Effector CD4-positive, alpha-beta T cell (primary cell): Measurements from ENCODE around the gene PPFIA4.
"Not testable (repeated sequence)": the region's sequence is repeated elsewhere in the genome, so short reads cannot be mapped to it uniquely, and the experiment has no call there.

ENCODE experiments used
- DNase-seq: peaks from one replicate; pipeline ENCODE4 v3.0.0-alpha.2; 2020

Gene PPFIA4

DNA sequence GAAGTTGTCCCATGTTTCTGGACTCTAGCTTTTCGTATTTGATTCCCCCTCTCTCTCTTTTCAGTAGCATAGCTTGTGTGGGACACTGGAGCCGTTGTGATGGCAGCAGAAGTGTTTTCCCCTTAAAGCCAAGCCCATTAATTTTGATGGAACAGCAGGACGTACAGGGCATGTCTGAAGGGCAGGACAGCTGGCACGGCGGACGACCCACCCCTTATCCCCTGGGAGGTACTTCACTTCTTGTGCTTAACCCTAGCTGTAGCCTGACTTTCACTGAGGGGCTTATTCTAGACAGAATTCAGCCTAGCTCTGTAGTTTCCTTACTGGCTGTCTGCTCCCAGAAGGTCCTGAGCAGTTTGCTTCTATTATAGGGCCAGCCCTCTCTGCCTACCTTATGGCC lies 8.6 kb upstream of the PPFIA4 start:
- no peak for DNase-seq

DNA sequence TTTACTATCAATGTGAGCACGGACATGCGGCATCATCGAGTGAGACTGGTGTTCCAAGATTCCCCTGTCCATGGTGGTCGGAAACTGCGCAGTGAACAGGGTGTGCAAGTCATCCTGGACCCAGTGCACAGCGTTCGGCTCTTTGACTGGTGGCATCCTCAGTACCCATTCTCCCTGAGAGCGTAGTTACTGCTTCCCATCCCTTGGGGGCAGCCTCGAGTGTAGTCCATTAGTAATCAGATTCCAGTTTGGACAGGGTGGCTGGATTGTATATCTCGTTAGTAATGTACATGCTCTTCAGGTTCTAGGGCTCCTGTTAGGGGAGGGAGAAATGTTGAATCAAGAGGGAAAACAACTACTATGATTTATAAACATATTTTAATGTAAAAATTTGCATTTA lies 3.4 kb upstream of the PPFIA4 start:
- not testable (repeated sequence) for DNase-seq

DNA sequence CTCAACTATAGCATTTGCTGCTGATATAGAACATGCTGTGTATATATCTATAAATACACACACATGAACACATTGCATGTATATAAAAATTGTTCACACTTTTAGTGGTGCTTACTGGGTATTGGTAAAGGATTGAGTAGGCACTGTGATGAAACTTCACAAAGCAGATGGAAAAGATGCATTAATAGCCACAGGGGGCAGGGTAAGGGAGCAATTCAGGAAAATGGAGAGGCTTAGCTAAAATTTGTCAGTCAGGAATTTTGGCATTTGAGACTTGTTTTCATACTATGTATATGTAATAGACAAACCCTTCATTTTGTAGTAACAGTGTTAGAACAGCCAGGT lies 633 bp upstream of the PPFIA4 start:
- DNase-seq, result no peak

DNA sequence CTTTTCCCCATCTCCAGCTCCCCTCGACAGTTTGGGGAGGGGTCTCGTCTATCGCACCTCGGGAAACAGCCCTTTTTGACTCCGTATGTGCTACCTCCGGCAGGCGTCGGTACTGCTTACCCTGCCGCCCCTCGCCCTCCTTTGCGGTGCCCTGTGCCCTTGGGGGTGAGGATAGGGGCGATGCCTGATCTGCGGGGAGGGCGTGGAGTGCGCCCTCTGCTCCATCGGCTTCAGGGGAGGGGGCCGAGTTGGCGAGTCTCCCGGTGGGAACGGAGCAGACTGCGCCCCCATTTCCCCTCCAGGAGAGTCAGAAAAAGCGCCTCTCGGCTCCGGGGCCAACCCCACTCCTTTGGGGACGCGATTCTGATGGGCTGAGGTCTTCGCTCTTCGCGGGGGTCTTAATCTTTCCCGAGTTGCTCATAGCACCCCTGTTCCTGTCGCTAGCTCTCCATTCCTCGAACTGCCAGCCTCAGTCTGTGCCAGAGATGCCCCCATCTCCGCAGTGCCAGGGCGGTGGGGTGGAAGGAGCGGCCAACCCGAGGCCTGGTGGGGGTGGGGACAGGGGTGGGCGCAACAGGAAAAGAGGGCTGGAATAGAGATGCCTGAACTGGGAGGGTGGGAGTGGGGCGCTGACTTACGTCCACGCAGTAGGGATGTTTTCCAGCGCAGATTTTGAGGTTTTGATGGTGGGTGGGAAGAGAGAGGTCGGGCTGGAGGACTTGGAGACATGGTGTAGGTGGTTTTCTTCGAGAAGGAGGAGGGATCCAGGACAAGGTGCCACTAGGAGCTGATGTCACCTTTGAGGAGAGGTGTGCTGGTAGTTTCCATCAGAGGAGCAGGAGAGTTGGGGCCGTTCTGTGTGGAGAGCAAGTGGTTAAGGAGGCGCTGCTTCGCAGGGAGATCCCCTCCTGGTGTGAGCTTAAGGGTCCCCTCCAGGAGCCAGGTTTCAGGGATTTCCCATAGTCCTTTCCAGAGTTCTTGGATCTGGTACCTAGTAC lies 674 bp downstream of the PPFIA4 start:
- no peak for DNase-seq

DNA sequence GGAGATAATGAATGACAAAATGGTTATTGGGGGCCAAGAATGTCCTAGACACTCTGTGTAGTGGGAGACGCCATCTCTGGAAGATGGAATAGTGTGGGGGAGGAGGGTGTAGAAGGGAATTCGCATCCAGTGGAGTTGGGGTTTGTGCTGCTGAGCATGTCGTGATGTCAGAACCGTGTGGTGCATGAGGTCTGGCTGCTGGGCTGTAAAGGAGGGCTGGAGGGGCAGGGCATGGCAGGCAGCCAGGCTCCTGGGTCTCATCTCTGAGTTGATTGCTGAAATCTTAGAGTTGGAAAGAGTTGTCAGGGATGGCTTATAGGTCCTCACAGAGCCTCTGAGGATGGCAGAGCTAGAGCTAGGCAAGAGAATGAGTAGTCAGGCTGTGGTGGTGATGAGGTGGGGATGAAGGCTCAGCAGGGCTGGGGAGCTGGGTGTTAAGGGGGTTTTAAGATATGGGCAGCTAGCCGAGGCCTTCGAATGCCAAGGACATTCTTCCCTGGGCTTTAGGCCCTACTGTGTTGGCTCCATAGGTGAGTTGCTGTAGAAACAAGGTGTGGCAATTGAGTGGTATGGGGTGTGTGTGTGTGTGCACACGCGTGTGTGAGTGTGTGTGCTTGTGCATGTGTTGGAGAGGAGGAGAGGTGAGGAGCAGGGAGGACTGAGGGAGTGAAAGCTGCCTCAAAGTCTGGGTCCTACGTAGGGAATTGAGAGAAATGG lies 1.9 kb downstream of the PPFIA4 start:
- DNase-seq, result no peak

DNA sequence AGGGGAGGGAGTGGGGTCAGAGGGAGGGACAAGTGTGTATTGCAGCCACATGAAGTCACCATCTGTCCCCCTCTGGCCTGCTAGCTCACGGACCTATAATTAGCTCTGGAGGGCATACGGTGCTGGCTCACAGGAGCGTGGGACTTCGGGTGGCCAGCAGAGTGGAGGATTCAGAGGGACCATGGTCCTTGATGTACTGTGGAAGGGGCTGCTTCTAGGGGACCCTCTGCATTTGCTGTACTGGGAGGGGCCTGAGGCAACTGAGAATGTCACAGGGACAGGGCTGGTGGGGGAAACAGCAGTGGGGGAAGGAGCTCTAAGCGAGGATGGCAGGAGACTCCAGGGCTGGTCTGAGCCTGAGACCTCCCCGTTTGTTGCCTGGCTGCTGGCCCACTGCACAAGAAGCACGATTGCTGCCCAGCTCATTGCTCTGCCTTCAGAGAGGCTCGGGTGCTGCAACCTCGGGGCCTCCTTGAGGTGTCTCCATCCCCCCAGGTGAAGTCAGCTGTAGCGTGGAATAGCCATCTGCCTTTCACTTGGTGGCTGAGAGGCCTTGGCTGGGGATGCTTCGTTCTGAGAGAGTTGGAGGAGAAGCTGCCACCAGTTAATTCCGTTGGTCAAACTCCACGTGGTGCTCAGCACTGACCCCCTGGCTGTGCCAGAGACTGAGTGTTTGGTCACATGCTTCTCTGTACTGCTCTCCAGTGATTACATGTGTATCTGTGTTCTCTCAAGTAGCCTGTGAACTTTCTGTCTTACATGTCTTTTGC lies 2.7 kb downstream of the PPFIA4 start:
- DNase-seq, result no peak

DNA sequence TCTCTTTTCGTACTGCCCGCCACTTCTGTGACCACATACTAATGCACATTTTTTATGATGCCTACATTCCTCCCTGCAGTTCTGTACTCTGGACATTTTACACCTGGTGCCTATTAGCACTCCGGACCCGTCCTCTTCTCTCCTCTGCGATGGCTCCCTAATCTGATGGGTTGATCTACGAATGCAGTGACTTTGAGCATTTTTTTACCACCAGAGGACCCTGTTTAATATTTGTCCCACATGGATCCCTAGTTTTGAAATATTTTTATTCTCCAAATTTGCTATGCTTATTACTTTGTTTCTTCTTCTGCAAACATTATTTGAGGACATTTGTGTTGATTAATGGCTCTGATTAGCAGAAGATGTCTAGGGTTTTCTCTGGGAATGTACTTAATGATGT lies 5.2 kb downstream of the PPFIA4 start:
- no peak for DNase-seq

DNA sequence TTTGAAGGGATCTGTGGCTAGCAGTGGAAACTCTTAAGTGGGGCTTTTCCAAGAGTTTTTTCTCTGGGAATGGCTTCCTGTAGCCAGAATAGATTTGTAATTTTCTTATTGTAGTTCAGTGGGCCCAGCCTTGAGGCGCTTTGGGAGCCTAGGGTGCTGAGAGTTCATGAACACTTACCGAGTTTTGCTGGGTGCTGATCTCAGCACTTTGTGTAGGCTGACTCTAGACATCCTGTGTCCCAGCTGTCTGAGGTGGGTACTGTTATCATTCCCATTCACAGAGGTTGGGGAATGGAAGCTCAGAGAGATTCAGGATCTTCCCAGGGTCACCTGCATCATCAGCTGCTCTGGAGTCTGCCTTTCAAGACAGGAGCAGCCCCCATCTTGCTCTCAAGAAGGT lies 7.0 kb downstream of the PPFIA4 start:
- no peak for DNase-seq

DNA sequence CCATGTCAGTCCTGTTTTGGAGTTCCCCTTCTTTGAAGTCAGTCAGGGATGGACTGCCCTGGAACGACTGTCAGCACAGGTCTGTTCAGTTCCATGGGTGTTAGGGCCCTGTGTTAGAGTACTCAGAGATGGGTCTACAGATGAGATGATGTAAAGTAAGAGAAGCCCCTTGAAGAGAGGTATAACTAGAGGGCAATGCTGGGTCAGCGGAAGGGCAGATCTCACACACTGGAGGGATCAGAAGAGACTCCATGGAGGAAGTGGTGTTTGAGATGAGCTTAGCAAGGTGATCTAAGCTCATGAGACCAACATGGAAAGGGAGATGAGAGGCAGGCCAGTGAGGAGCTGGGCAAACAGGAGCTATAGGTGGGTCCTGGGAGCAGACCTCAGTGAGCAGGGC lies 7.6 kb downstream of the PPFIA4 start:
- no peak for DNase-seq

DNA sequence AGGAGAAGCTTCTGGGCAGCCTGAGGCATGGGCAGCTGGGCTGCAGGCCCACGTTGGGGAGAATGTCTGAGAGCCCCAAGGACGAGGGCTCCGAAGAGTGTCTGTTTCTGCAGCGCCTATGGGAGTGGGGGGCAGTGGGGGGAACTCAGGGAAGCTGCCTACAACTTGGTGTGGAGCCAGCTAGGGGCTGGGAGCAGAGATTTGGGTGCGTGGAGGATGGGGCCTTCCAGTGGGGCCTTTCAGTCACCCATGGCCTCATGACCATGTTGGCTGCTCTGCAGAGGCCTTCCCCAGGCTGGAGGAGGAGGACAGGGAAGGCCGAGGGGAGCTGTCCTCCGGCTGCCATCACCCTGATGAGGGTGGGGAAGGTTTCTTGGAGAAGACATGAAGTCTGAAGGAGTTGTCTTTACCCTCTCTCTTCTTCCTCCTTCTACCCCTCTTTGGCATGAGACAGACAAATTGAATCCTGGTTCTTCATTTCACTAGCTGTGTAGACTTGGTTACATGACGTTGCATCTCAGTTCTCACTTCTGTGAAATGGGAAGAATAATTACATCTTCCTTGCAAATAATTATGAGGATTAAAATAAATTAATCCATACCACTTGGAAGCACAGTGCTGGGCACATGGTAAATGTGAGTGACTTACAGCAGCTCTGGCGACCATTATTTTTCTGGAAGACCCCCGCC lies 8.3 kb downstream of the PPFIA4 start:
- DNase-seq, result no peak

DNA sequence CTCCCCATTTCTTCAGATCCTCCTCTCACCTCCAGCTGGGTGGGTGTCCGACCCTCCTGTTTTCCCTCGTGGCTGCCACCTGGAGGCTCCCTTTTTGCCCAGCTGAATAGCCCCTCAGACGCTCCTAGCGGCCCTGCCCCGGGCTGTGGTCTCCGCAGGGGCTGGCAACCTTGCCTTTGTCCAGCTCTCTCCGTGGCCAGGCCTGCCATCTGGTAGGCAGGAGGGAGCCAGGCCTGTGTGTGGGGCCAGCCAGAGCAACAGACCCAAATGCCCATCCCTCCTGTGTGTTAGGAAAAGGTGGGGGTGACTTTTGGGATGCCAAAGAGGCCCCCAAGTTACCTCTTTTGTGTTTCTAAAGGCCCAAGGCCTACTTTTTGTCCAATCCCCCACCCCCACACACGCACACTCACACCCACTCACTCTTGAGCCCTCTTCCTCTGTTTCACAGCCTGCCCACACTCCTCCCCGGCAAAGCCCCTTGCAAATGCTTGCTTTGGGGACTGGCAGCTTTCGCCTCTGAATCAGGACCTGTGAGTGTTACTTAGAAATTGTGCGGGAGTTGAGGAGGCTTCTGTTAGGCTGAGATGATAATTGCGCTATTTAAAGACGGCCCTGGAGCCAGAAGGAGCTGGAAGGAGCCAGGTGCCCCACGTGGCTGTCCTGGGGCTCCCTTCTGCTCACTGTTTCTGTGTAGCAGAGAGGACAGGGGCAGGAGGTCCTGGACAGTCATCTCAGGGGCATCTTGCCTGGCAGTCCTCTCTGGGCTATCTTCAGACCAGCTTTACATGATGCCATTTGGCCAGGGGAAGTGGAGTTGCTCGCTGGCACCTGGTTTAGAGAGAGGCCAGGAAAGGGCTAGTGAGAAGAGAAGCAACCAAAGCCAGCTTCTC lies 9.1 kb downstream of the PPFIA4 start:
- DNase-seq, result no peak

DNA sequence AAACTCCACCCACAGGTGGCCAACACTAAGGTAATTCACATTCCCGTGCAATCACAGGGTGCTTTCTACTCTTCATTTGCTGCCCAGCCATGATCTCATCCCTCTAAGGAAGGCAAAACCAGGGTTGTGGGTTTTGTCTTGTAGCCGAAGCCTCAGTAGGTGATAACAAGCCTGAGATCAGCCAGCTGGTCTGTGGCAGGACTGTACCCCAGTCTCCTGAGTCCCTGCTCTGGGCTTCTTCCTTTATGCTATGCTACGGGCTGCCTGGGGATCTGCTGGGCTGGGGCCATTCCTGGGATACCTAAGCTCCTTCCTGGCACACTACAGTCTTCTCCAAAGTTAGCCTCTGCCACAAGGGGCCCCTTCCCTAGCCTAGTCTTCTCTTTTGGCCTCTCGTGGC lies 9.8 kb downstream of the PPFIA4 start:
- no peak for DNase-seq

DNA sequence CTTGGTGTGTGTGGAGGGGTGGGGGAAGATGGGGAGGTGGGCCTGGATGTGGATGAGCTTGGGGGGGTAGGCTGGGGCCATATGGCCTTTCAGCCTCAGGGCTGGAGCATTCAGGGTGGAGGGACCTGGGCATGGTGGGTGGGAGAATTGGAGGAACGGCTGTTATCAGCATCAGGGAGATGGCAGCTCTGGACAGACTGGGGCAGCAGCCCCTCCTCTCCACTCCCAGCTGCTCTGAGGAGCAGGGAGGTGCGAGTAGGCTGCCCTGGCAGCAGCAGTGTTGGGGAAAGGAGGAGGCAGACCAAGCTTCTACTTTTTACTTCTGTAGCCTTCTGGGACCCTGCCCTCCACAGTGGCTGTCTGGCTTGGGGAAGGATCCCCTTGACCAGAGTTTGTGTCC lies 10.2 kb downstream of the PPFIA4 start:
- no peak for DNase-seq

DNA sequence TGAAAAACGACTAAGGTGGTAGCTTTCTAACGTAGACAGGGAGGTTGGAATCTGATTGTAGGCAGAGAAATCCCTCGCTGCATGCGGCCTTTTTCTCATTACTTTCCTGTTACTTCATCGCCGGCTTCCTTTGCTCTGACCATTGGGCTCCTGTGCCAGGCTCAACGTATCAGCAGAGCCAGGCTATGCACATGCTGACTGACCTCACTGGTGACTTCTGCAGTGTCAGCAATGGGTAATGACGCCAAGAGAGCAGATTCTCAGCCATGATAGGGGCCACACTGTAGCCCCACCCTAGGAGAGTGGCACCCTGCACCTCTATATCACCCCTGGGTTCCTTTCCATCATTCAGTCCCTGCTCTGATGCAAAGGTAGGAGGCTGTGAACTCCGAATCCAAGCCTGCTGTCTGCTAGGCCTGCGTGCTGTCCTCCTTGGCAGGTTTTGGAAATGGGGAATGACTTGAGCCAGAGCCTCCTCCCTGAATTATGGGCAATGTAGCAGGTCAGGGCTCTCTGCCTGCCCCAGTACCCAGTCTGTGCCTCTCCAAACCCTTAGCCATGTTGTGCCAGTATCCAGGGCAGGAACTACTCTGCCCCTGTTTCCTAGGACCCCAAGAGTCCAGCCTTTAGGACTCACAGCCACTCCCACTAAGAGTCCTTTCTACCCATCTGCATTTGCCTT lies 11.4 kb downstream of the PPFIA4 start:
- no peak for DNase-seq

DNA sequence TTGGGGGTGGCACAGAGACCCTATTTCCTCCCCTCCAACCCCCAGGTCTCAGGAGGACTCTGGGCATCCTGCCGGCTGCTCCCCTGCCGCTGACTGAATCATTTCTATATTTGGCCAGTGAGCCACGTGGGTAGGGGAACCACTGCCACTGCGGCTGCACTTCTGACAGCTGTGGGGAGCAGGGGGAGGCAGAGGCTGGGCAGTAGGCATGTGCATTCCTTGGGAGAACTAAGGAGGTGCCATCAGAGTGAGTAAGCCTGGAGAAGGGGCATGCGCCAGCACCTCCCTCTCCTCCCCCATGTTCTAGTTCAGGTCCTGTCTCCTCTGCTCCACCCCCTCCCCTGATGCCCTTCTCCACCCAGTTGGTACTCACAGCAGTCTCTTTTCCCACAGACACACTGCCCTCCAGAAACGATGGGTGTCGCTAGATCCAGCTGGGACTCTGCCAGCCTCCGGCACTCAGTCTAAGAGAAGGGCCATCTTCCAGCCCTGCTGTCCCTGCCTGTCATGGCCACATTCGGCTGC lies 12.0 kb downstream of the PPFIA4 start:
- no peak for DNase-seq

DNA sequence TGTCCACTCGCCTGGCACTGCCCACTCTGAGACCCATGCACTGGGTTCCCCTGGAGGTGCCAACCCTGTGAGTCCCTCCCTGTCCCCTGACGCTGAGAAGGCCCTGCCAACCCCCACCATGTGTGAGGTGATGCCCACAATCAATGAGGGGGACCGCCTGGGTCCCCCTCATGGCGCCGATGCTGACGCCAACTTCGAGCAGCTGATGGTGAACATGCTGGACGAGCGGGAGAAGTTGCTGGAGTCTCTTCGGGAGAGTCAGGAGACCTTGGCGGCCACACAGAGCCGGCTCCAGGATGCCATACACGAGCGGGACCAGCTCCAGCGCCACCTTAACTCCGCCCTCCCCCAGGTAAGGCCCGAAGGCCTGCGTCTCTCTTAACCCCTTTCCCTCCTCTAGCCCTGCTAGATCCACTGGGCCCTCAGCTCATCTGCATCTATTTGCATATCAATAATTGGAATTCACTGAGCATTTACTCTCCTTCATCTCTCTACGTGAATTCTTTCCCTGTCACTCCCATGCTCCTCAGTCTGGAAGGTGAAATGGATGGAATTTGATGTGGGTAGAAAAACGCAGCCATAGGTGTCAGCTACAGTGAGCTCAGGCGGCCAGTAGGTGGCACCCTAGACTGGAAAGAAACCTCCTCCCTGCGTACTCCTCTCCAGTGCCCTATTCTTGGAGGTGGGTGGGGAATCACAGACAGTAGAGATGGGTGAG lies 12.8 kb downstream of the PPFIA4 start:
- DNase-seq, result peak; percentile 53

DNA sequence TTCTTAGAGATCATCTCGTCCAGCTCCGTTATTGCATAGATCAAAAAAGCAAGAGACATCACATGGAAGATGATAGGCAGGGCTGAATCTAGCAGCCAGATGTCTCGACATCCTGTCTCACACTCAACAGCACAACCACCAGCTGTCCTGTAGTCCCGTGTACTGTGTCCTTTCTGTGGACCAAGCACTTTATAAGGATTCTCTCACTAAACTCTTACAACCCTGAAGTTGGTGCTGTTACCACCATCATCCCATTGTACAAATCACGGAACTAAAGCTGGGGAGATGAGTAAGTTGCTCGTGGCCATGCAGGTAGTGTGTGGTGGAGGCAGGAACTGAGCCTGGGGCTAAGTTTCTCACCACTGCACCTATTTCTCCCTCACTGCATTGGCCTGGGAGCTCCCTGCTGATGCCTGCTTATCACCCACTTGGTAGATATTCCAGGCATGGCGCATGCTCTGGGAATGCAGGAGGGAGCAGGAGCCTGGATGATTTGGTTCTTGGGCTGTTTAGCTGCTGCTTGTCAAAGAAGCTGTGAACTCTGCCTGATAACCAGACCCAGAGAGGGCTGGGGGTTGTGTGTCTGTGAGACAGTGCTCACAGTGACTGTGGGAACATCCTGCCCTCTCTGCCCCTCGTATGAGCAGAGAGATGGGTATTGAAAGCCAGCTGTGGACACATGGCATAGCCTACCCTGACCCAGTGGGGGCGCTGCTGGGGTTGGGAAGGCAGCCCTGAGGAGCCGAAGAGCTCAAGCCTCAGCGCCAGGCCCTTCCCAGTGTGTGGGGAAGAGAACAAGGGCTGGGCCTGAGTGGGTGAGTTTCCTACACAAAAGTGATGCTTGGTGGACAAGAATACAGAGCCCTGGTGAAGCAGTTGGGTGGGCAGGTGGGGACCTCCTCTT lies 13.6 kb downstream of the PPFIA4 start:
- no peak for DNase-seq

DNA sequence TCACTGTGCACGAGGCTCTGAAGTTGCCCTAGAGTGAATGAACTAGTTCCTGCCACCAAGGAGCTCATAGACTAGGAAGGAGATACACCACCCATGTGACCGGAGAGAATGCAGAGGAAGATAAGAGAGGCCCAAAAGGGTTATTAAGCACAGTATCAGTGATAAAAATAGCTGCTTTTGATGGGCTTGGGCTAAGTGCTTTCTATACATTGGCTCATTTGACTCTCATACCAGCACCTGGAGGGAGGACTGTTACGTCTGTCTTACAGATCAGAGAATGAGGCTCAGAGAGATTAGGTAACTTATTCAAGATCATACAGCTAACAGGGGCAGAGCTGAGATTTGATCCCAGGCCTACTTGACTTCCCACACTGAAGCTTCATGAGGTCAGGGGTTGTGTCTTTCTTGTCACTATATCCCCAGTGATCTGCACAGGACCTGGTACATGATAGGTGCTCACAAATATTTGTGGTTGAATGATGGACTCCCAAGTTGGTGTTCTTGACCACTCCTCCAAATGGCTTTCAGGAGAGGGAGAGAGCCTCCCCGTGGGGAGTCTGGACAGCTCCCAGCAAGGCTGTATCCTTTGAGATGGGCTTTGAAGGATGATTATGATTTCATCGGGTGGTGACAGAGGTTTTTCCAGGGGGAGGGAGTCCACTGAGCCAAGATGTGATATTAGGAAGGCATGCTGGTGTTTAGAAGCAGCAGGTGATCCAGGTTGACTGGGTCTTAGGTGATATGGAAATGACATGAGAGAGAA lies 14.4 kb downstream of the PPFIA4 start:
- no peak for DNase-seq
